ENCODE results near the gene TIMM22. TPM values are rescaled to one million over a fixed set of nuclear protein-coding genes. Genes with fewer than 3 reads are reported as not detected.

TIMM22 gene
- total RNA-seq, 1 experiment from 2014 or later, result 14.0 TPM

GRCh38 chr17:953767-954166 lies 43.2 kb upstream of the TIMM22 start:
- RAD21 ChIA-PET (ENCODE audit: low non-redundant PET in 1 of 2, low total read pairs in 2 of 2, uncharacterized antibody in 2 of 2, unreplicated experiment in 2 of 2), result no interaction called here

GRCh38 chr17:954431-955164 lies 42.3 kb upstream of the TIMM22 start:
- peak overlapping the region; percentile 35; the same call in 1 of the 2 replicates for H3K4me2 ChIP-seq (ENCODE audit: low read length)
- H3K9ac ChIP-seq (ENCODE audit: low read length), result no peak overlapping the region
- H3K4me1 ChIP-seq (ENCODE audit: control insufficient read depth in 1 of 2, insufficient read depth in 2 of 2, low read length in 2 of 2), result peaks cover 46 to 69% of the 10 kb centered on the region in 2 experiments
- ChIA-PET RAD21 (ENCODE audit: low non-redundant PET in 1 of 2, low total read pairs in 2 of 2, uncharacterized antibody in 2 of 2, unreplicated experiment in 2 of 2) (no interaction called here), CTCF (no interaction called here), POLR2A (no interaction called here)
- peaks cover 60% of the 10 kb centered on the region for H3K79me2 ChIP-seq (ENCODE audit: insufficient read depth, low read length)
- H2AFZ ChIP-seq (ENCODE audit: low read depth, low read length, poor library complexity, severe bottlenecking), result no peak overlapping the region
- no peak for DNase-seq (ENCODE audit: low read depth, low spot score)
- no peak overlapping the region for H3K4me3 ChIP-seq (replicated peaks in 1 of 2; ENCODE audit: low read depth in 1 of 2, low read length in 2 of 2)
- H4K20me1 ChIP-seq (ENCODE audit: insufficient read depth), result peaks cover 8% of the 10 kb centered on the region; the same call in 1 of the 2 replicates
- ATAC-seq, result no peak
- intact Hi-C loops (cut with micrococcal nuclease), result no loop called here
- BruUV-seq (replicated peaks), result no TSS peak
- no peak overlapping the region for H3K27ac ChIP-seq (ENCODE audit: low read depth, low read length)
- no peaks in the 10 kb centered on the region for H3K27me3 ChIP-seq (ENCODE audit: insufficient read depth, low read length)
- H3K9me3 ChIP-seq (ENCODE audit: control insufficient read depth in 1 of 2, insufficient read depth in 1 of 2, low read depth in 1 of 2, low read length in 2 of 2), result no peaks in the 10 kb centered on the region
- H3K36me3 ChIP-seq (ENCODE audit: control insufficient read depth in 1 of 2, insufficient read depth in 2 of 2, low read length in 2 of 2), result peaks cover 0 to 3% of the 10 kb centered on the region in 2 experiments; a peak in 1 of 4 replicates
- H3K9me2 ChIP-seq (ENCODE audit: insufficient read depth), result no peaks in the 10 kb centered on the region
- TF ChIP-seq TCF7L2 (IDR thresholded peaks at IDR 0.05; ENCODE audit: borderline replicate concordance, extremely low read depth, insufficient read depth, insufficient read length) (no peak), RAD21 (IDR thresholded peaks at IDR 0.05; ENCODE audit: low read depth) (no peak), CTCF (IDR thresholded peaks at IDR 0.05 in 2 of 3, conservative IDR thresholded peaks at IDR 0.05 in 1 of 3; ENCODE audit: borderline replicate concordance in 1 of 3, insufficient read depth in 1 of 3, low read depth in 2 of 3, low read length in 2 of 3) (no peak), CBX3 (IDR thresholded peaks at IDR 0.05; ENCODE audit: low read depth) (no peak), POLR2AphosphoS5 (IDR thresholded peaks at IDR 0.05; ENCODE audit: low read depth, low read length) (no peak), SIN3A (IDR thresholded peaks at IDR 0.05; ENCODE audit: low read depth) (no peak), JUND (IDR thresholded peaks at IDR 0.05) (no peak), EGR1 (IDR thresholded peaks at IDR 0.05; ENCODE audit: low read depth) (no peak), FOSL1 (IDR thresholded peaks at IDR 0.05; ENCODE audit: low read depth) (no peak), CEBPB (IDR thresholded peaks at IDR 0.05; ENCODE audit: low read depth) (no peak), EZH2 (IDR thresholded peaks at IDR 0.05) (no peak), ZBTB33 (IDR thresholded peaks at IDR 0.05; ENCODE audit: extremely low read depth, insufficient replicate concordance, low read length) (no peak), ZNF274 (IDR thresholded peaks at IDR 0.05; ENCODE audit: low read depth, low read length) (no peak), ATF3 (IDR thresholded peaks at IDR 0.05) (no peak), ZFX (IDR thresholded peaks at IDR 0.05) (no peak), YY1 (IDR thresholded peaks at IDR 0.05; ENCODE audit: extremely low read depth, insufficient replicate concordance, low read depth, low read length) (no peak)

More at GRCh38 chr17:953767-954166, 43.2 kb upstream of the TIMM22 start:
- DNase-seq (ENCODE audit: low read depth, low spot score) (no peak), ATAC-seq (no peak)
- Histone ChIP-seq H3K9me3 (ENCODE audit: control insufficient read depth in 1 of 2, insufficient read depth in 1 of 2, low read depth in 1 of 2, low read length in 2 of 2) (no peaks in the 10 kb centered on the region), H4K20me1 (ENCODE audit: insufficient read depth) (peaks cover 8% of the 10 kb centered on the region; the same call in 1 of the 2 replicates), H3K79me2 (ENCODE audit: insufficient read depth, low read length) (peaks cover 56% of the 10 kb centered on the region), H3K4me1 (ENCODE audit: control insufficient read depth in 1 of 2, insufficient read depth in 2 of 2, low read length in 2 of 2) (peaks cover 42 to 62% of the 10 kb centered on the region in 2 experiments), H3K9me2 (ENCODE audit: insufficient read depth) (no peaks in the 10 kb centered on the region), H3K4me2 (ENCODE audit: low read length) (no peak overlapping the region), H3K4me3 (replicated peaks in 1 of 2; ENCODE audit: low read depth in 1 of 2, low read length in 2 of 2) (no peak overlapping the region), H3K9ac (ENCODE audit: low read length) (no peak overlapping the region), H3K27me3 (ENCODE audit: insufficient read depth, low read length) (no peaks in the 10 kb centered on the region), H2AFZ (ENCODE audit: low read depth, low read length, poor library complexity, severe bottlenecking) (no peak overlapping the region), H3K36me3 (ENCODE audit: control insufficient read depth in 1 of 2, insufficient read depth in 2 of 2, low read length in 2 of 2) (peaks cover 0 to 3% of the 10 kb centered on the region in 2 experiments; a peak in 1 of 4 replicates), H3K27ac (ENCODE audit: low read depth, low read length) (no peak overlapping the region)
- ChIA-PET CTCF (no interaction called here), POLR2A (no interaction called here)
- TF ChIP-seq JUND (IDR thresholded peaks at IDR 0.05), result no peak
- no peak for TF ChIP-seq FOSL1 (IDR thresholded peaks at IDR 0.05; ENCODE audit: low read depth)
- TF ChIP-seq SRF (IDR thresholded peaks at IDR 0.05; ENCODE audit: low read depth), result no peak
- BruUV-seq (replicated peaks), result no TSS peak
- intact Hi-C loops (cut with micrococcal nuclease), result no loop called here

Data from HCT116 (cell line).